HEK293 (cell line): ENCODE results near the gene CIC.

Experiments
- ZNF146 ChIP-seq: fragments of 450-650 bp; formaldehyde crosslinking; IDR thresholded peaks from 2 replicates; pipeline ENCODE4 v1.5.1; 2016; ENCODE audit warnings: missing biosample characterization, missing genetic modification characterization
- TF ChIP-seq, protein P1 (sequence below): fragments of 450-650 bp; formaldehyde crosslinking; IDR thresholded peaks from 2 replicates; pipeline ENCODE4 v1.5.1; 2016; ENCODE audit warnings: missing biosample characterization, missing genetic modification characterization
- TF ChIP-seq, protein P2 (sequence below): fragments of 450-650 bp; formaldehyde crosslinking; IDR thresholded peaks from 2 replicates; pipeline ENCODE4 v1.5.1; 2016; ENCODE audit warnings: missing biosample characterization, missing genetic modification characterization

DNA sequence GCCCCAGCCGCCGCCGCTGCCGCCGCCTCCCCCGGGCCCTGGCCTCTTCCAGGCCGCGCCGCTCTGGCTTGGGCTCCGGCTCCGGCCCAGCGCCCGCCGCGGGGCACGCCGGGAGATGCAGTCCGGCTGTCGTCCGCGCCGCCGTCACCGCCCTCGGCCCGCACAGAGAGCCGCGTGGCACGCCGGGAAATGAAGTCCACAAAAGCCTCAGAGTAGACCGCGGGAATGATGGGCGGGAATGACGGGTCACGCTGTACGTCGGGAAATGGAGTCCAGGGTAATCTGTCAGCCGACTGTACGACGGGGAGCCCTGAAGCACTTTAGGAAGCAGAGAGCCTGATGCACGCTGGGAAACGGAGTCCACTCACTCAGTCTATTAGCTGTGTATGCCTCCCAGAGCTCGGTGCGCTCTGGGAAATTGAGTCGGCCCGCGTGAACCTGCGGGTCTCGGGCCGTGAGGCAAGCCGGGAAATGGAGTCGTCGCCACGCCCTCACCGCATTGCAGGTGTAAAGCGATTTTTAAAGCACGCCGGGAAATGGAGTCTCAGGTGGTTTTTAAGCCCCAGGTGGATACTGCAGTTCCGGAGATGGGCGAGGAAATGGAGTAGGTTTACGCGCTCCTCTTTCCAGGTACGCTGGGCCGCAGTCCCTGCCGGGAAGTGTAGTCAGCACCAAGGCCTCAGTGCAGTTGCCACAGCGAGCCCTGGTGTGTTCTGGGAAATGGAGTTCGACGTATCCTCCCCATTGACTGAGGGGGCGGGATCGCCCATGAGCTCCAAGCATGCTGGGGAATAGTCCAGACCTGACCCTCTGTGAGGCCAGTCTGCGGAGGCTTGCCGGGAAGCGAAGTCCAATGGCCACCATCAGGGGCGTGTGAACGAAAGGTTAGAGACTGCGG is 26.3 kb upstream of the CIC start, which contains the start of gene GSK3A:
- TF ChIP-seq ZNF146 (tag by site-specific recombination), result no peak
- TF ChIP-seq, protein P1, sequence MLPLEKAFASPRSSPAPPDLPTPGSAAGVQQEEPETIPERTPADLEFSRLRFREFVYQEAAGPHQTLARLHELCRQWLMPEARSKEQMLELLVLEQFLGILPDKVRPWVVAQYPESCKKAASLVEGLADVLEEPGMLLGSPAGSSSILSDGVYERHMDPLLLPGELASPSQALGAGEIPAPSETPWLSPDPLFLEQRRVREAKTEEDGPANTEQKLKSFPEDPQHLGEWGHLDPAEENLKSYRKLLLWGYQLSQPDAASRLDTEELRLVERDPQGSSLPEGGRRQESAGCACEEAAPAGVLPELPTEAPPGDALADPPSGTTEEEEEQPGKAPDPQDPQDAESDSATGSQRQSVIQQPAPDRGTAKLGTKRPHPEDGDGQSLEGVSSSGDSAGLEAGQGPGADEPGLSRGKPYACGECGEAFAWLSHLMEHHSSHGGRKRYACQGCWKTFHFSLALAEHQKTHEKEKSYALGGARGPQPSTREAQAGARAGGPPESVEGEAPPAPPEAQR (tag by site-specific recombination), result no peak
- TF ChIP-seq, protein P2, sequence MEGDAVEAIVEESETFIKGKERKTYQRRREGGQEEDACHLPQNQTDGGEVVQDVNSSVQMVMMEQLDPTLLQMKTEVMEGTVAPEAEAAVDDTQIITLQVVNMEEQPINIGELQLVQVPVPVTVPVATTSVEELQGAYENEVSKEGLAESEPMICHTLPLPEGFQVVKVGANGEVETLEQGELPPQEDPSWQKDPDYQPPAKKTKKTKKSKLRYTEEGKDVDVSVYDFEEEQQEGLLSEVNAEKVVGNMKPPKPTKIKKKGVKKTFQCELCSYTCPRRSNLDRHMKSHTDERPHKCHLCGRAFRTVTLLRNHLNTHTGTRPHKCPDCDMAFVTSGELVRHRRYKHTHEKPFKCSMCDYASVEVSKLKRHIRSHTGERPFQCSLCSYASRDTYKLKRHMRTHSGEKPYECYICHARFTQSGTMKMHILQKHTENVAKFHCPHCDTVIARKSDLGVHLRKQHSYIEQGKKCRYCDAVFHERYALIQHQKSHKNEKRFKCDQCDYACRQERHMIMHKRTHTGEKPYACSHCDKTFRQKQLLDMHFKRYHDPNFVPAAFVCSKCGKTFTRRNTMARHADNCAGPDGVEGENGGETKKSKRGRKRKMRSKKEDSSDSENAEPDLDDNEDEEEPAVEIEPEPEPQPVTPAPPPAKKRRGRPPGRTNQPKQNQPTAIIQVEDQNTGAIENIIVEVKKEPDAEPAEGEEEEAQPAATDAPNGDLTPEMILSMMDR, result 0 out of 2 replicates have a peak, but pooled peaks have one; percentile 5
